Activated CD4-positive, CD25-positive, alpha-beta regulatory T cell treated with anti-CD3 and anti-CD28 coated beads, Interleukin-2, amount 50 U/mL, for 72 hours (primary cell): ENCODE measurements around the gene TCF4.
"Not testable (repeated sequence)": the region's sequence is repeated elsewhere in the genome, so short reads cannot be mapped to it uniquely, and the experiment has no call there.

ENCODE experiments used
- DNase-seq: peaks from one replicate; pipeline ENCODE4 v3.0.0; 2021

The TCF4 gene

GRCh38 chr18:55473058-55473457, 114.9 kb downstream of the TCF4 start:
- no peak for DNase-seq

DNA sequence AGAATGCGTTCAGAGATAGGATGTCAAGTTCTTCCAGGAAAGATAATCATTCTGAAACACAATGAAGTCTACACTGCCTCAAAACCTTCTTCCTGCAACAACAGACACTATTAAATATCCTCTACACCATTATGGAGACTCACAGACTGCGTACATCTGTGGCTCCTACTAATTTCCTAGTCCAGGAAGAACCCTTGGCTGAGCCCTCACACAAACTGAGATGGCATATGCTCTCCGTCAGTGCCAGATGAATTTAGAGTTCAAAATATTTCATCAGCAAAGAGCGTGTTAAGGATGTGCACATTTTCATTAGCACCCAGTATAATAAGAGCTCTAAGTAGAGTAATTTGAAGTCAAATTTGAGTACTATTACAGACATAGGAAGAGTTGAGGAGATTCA, 117.2 kb downstream of the TCF4 start:
- no peak for DNase-seq

DNA sequence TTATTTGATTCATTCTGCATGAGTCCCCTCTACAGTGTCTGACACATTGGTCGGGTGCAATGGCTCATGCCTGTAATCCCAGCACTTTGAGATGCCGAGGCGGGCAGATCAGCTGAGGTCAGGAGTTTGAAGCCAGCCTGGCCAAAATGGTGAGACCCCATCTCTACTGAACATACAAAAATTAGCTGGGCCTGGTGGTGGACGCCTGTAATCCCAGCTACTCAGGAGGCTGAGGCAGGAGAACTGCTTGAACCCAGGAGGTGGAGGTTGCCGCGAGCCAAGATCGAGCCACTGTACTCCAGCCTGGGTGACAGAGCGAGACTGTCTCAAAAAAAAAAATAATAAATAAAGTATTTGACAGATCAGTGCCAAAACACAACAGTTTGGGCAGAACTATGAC, 118.9 kb downstream of the TCF4 start:
- not testable (repeated sequence) for DNase-seq

- DNase-seq: no peak
Observed at GRCh38 chr18:55466789-55467188, 121.2 kb downstream of the TCF4 start.

DNA sequence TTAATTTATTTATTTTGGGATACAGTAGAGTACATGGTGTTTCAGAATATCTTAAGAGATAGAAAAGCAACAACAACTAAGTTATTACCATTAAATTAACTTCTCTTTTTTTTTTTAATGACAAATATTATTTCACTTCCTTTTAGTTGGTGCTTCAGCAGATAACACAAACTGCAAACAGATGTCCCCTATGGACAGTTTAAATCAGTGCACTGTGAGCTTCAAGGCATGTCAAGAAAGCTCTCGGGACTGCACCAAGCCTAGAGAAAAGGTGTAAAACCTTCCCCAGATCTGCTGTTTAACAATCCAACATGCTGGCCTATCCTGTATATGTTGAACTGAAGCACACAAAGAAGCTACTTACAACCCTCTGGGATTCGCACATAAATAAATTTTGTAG, 122.7 kb downstream of the TCF4 start:
- no peak for DNase-seq

DNA sequence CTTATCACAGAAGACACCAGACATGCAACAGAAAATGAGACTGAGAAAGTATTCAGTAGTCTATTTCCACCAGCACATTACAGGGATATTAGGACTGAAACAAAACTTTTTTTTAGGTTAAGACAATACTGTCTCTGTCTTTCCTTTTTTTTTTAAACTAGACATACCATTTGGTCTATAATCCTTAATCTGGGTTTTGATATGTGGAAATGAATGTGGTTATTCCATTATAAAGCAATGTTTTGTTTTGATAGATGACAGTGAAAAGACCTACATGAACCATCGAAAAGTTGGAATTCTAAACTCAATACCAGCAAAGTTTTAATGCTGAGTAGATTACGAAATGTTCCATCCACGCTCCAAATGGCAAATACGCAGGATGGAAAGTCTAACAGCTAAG, 123.4 kb downstream of the TCF4 start:
- no peak for DNase-seq

DNA sequence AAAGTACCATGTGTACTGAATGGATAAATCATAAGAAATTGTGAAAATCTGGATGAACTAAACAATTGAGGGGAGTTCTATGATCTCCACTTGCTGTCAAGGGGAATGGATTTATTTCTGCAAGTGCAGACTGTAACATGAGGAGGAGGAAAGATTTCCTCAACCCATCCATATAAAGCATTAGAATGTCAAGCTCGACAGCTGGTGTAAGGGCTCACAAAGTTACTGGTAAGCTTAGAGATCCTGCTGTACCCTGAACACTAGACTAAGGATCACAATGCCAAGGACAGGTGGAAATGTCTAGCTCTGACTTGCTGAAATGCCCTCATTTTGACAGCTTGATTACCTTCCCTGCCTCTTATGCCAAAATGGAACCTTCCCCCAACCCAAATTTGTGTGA, 125.3 kb downstream of the TCF4 start:
- DNase-seq: no peak

GRCh38 chr18:55461848-55462247, 126.1 kb downstream of the TCF4 start:
- DNase-seq: no peak

DNA sequence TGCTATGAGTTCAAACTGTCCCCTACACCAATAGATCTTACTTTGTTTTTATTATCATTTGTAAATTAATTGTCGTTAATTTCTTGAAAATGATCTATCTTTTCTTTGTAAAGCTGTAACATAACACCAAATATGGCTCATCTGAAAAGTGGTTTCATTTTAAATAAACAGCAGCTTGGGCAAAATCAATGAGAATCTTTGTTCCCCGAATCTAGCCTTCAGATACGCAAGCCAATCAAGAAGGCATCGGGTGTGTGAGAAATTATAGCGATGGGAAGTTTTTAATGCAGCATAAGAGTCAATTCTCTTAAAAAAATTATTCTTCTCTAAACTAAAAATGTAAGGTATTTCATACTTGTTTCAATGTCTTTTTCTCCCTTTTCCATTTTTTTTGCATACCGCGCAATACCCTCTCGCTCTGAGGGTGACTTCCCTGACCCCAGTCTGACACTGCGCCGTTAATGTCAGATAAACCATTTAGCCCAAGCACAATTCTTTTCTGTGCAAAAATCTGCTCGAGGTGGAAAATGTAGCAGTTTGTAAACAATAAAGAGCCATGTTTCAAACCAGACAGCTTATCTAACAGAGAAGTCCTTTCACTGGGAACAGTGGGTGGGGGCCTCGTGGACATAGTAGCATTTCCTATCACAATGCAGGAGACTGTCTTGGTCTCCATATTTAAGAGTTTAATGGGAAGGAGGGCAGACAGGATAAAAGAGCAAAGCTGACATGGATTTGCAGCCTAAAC, 129.4 kb downstream of the TCF4 start:
- DNase-seq: no peak

- no peak for DNase-seq
Observed at GRCh38 chr18:55457028-55457427, 131.0 kb downstream of the TCF4 start.

DNA sequence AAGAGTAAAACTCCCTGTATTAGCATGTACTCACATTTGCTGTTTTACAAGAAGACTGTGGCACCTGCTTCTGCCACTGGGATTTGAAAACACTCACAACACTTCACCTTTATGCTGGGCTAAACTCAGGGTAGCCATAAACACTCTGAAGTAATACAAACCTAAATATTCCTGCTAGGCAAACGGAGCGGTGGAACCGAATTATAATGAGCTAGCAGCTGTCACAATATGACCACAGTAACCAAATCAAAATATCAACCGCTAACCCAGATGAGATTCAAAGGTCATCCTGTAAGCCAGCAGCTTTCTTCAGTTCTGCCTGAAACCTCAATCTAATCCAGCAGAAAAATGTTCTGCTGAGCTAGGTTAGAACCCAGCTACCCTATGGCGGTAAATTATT, 132.1 kb downstream of the TCF4 start:
- DNase-seq: no peak

DNA sequence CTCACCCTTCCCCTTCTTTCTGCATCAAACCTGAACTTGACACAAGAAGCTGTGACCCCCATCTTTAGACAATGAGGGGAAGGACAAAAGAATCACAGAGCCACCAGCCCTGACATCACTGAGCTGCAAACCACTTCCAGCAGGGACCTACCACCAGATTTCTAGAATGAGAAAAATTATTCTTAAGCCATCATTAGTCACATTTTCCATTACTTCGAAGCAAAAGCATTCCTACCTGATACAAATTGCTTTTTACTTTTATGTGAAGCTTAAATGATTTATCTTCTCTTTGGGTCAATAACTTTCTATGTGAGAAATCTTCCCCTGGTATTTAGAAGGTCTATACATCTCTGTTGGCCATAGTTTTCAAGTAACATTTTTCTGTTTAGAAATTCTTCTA, 134.8 kb downstream of the TCF4 start:
- DNase-seq: no peak

DNA sequence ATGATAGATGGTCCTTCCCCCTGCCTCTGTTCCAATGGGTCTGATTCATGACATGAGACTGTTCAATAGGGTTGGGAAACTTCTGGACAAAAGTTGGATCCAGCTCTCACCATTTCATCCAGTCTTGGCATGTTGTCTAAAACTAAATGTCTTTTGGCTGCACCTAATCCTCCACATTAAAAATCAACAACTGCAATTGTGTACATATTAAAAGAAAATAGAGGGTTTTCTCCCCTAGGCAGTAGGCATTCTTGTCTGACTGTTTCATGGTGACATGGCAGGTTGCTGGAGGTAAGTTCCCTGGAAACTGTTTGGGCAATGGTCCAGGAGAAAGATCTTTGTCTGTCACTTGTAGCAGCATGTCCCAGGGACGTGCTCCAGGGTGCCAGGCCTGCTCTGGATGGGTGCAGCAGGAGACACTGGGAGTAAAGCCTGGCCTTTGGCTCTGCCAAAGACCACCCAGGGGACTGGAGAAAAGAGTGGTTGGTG, 135.8 kb downstream of the TCF4 start:
- DNase-seq: no peak

GRCh38 chr18:55449412-55450140, 138.4 kb downstream of the TCF4 start:
- no peak for DNase-seq

GRCh38 chr18:55448420-55448819, 139.6 kb downstream of the TCF4 start:
- no peak for DNase-seq

- DNase-seq: no peak
Observed at GRCh38 chr18:55447672-55448018, 140.3 kb downstream of the TCF4 start.

GRCh38 chr18:55446996-55447671, 140.9 kb downstream of the TCF4 start:
- DNase-seq: no peak

- DNase-seq: no peak
Observed at GRCh38 chr18:55444536-55444935, 143.5 kb downstream of the TCF4 start.

DNA sequence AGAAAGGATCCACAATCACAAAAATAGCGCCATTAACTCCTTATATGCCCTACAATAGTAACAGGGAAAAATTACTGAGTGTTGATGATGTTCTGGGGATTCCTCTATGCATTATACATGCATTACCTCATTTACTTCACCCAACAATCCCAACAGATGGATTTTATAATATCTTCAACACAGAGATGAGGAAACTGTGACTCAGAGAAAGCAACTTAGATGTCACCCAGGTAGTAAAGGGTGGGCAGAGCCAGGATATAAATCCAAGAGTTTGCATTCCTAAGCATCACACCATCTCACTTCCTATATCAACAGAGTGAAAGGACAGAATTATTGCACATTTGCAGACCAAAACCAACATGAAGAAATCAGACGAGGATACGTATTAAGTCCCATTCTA, 144.2 kb downstream of the TCF4 start:
- no peak for DNase-seq

DNA sequence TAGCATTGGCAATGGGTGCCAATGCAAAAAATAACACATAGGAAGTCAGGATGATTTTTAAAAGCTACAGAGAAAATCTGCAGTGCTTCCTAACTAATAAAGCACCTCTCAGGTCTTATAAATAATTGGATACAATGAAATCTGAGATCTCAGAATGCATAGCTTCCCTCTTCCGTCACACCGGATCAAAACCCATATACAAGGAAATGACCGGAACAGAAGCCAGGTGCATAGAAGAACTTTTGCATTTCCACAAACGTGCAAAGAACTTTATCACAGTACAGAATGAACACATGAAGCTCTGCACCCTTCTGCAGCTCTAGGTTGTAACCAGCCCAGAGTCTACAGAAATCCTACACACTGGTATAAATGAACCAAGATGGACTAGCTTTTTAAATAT, 145.4 kb downstream of the TCF4 start:
- no peak for DNase-seq

DNA sequence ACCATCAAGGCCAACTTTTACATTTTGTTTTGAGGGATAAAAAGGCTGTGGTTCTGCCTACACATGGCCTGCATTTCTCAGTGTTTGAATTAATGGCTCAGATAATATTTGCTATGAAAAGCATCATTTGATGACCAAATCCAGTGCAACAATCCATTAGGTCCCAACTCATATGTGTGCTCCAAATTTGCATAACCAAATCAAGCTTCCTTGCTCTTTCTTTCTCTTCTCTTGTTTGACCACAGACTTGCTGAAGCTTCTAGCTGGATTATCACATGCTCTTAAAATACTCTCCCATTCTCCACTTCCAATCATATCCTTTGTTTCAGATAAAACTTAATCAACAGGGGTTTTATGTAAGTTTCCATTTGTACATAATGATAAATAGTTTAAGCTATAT, 147.0 kb downstream of the TCF4 start:
- DNase-seq: no peak

DNA sequence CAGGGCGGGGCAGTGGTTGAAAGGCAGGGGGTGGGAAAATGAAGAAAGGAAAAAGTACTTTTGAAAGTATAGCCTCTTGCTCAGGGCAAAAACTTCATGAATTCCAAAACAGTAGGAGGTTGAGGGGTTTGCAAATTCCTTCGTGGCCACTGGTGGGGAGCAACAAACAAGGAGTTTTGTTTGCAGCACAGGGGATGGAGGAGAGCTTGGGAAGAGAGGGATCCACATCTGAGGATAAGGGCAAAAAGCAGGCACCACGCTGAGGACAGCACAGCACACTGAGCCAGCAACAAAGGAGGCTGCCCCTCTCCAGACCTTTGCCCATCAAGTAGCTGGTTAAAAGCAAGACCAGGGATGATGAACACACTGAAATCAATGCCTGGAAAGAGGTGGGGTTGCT, 148.9 kb downstream of the TCF4 start:
- DNase-seq: no peak

GRCh38 chr18:55435592-55435991, 152.4 kb downstream of the TCF4 start:
- no peak for DNase-seq

DNA sequence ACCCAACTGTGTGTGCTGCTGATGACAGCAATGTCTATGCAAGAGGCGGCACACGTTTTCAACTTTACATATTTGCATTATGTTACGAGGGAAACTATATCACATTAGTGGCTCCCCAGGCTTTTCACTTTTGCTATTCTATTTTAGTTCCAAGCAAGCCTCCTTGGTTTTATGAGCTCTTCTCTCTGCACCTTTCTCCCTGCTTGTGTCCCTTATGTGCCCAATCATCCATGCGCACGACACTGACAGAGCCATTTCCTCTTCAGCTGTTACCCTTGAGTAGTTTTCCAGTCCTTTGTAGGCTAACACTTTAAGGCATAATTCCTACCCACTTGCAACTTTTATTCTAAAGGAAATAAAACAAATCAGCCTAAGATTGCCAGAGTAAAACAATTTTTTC, 154.3 kb downstream of the TCF4 start:
- no peak for DNase-seq
